HepG2 (cell line): ENCODE results near the gene ROMO1. TPM values are rescaled to one million over a fixed set of nuclear protein-coding genes. Genes with fewer than 3 reads are reported as not detected.

Experiments used
- ARID5B ChIP-seq: IDR thresholded peaks from 2 replicates; pipeline ENCODE4 v1.4.0; 2020; ENCODE audit warnings: mild to moderate bottlenecking, missing genetic modification reagents
- ATM ChIP-seq: fragments of 450-650 bp; IDR thresholded peaks from 2 replicates; pipeline ENCODE4 v1.7.1; 2017; ENCODE audit warnings: mild to moderate bottlenecking, borderline replicate concordance
- CERS6 ChIP-seq: sonication (generic); formaldehyde crosslinking; IDR thresholded peaks from 2 replicates; pipeline ENCODE4 v1.5.0; 2020; ENCODE audit warnings: missing genetic modification reagents
- DPF2 ChIP-seq: sonication (generic); formaldehyde crosslinking; IDR thresholded peaks from 2 replicates; pipeline ENCODE4 v1.4.0; 2020; ENCODE audit warnings: mild to moderate bottlenecking, low read depth, missing genetic modification reagents, borderline replicate concordance
- GRHL1 ChIP-seq: sonication (generic); formaldehyde crosslinking; conservative IDR thresholded peaks from 2 replicates; pipeline ENCODE4 v1.8.0; 2022; ENCODE audit warnings: missing genetic modification reagents
- MAZ ChIP-seq, 2 experiments: sonication (generic) in 1 of 2; formaldehyde crosslinking in 1 of 2; IDR thresholded peaks; 2 replicates each; pipeline versions ENCODE4 v1.5.0 to v1.6.1; 2012 to 2020; ENCODE audit warnings: low read depth in 2 of 2, mild to moderate bottlenecking in 2 of 2, borderline replicate concordance in 1 of 2, improper control_type of control experiment in 1 of 2, low read length in 1 of 2, missing genetic modification reagents in 1 of 2, moderate library complexity in 1 of 2
- MXD3 ChIP-seq: IDR thresholded peaks from 2 replicates; pipeline ENCODE4 v1.6.1; 2016; ENCODE audit warnings: mild to moderate bottlenecking, missing biosample characterization, missing genetic modification reagents
- PATZ1 ChIP-seq: sonication (generic); formaldehyde crosslinking; IDR thresholded peaks from 2 replicates; pipeline ENCODE4 v1.4.0; 2020; ENCODE audit warnings: missing genetic modification reagents
- PHF20 ChIP-seq: sonication (generic); formaldehyde crosslinking; IDR thresholded peaks from 2 replicates; pipeline ENCODE4 v1.5.0; 2020; ENCODE audit warnings: mild to moderate bottlenecking, missing genetic modification reagents
- RORA ChIP-seq: sonication (generic); formaldehyde crosslinking; IDR thresholded peaks from 2 replicates; pipeline ENCODE4 v1.5.0; 2020; ENCODE audit warnings: mild to moderate bottlenecking, missing genetic modification reagents, moderate library complexity
- SOX13 ChIP-seq, 3 experiments: fragments of 450-650 bp in 1 of 3; sonication (generic) in 1 of 3; formaldehyde crosslinking in 1 of 3; IDR thresholded peaks in 2 of 3; conservative IDR thresholded peaks in 1 of 3; 2 replicates each; pipeline versions ENCODE4 v1.5.0 to v1.6.1; 2016 to 2020; ENCODE audit warnings: antibody characterized with exemption in 1 of 3, mild to moderate bottlenecking in 1 of 3, missing compliant biosample characterization in 1 of 3, missing genetic modification reagents in 1 of 3, moderate library complexity in 1 of 3
- THRA ChIP-seq: sonication (generic); formaldehyde crosslinking; IDR thresholded peaks from 2 replicates; pipeline ENCODE4 v1.4.0; 2020; ENCODE audit warnings: missing genetic modification reagents, borderline replicate concordance
- ZFP62 ChIP-seq: sonication (generic); formaldehyde crosslinking; IDR thresholded peaks from 2 replicates; pipeline ENCODE4 v1.4.0; 2020; ENCODE audit warnings: missing genetic modification reagents
- ZIK1 ChIP-seq: sonication (generic); formaldehyde crosslinking; IDR thresholded peaks from 2 replicates; pipeline ENCODE4 v1.5.0; 2020; ENCODE audit warnings: mild to moderate bottlenecking, low read depth, missing genetic modification reagents, borderline replicate concordance
- ZMYM3 ChIP-seq: sonication (generic); formaldehyde crosslinking; IDR thresholded peaks from 2 replicates; pipeline ENCODE4 v1.5.1; 2020; ENCODE audit warnings: mild to moderate bottlenecking, missing genetic modification reagents
- ZNF556 ChIP-seq: sonication (generic); formaldehyde crosslinking; IDR thresholded peaks from 2 replicates; pipeline ENCODE4 v1.4.0; 2020; ENCODE audit warnings: mild to moderate bottlenecking, missing genetic modification reagents, borderline replicate concordance
- polyA plus RNA-seq, 8 experiments: library from polyadenylated mRNA; depleted of rRNA in 3 of 8; stranded (reverse) in 7 of 8; unstranded in 1 of 8; fragments of >200 nt; fragmentation: Illumina TruSeq in 4 of 8; extraction: Trizol in 4 of 8; gene quantifications; 2 replicates each; pipeline versions ENCODE4 v1.2.1 to v1.2.3, GENCODE V29; 2011 to 2016; ENCODE audit warnings: low read depth in 4 of 8, missing spikeins in 1 of 8, mixed read lengths in 1 of 8; ENCODE audit not compliant: insufficient read depth in 1 of 8
- total RNA-seq, 5 experiments: library from RNA; depleted of rRNA; stranded (reverse); fragments of >200 nt; fragmentation: Illumina TruSeq; extraction: Trizol; gene quantifications; 2 replicates each; pipeline ENCODE4 v1.2.3, GENCODE V29; 2016; ENCODE audit warnings: low read depth in 1 of 5

The ROMO1 gene
- total and polyA plus RNA-seq, 2 of the 13 experiments (the other 11 are each of a cell fraction or from before 2014, with no cell fraction given) = 636 to 755 TPM

- TF ChIP-seq MXD3 (no peak), ZMYM3 (CRISPR knock-in tag) (peak; percentile 52), CERS6 (CRISPR knock-in tag) (no peak), GRHL1 (no peak), DPF2 (CRISPR knock-in tag) (no peak), MAZ (IDR thresholded peaks at IDR 0.05; ENCODE audit: borderline replicate concordance, low read depth, low read length) (no peak), MAZ (CRISPR knock-in tag; IDR thresholded peaks at IDR 0.05; ENCODE audit: low read depth) (no peak), ZFP62 (CRISPR knock-in tag) (no peak), ATM (no peak), SOX13 (IDR thresholded peaks at IDR 0.05) (no peak), SOX13 (CRISPR knock-in tag; conservative IDR thresholded peaks at IDR 0.05 in 1 of 2, IDR thresholded peaks at IDR 0.05 in 1 of 2) (peak in 1 of 2 experiments; percentile 56; a peak in 1 of 4 replicates), RORA (CRISPR knock-in tag) (peak; percentile 98), ZIK1 (no peak), PHF20 (0 out of 2 replicates have a peak, but pooled peaks have one; percentile 5), PATZ1 (no peak), ARID5B (CRISPR knock-in tag) (peak; percentile 97), THRA (CRISPR knock-in tag) (peak; percentile 90; the same call in 1 of the 2 replicates), ZNF556 (CRISPR knock-in tag) (peak; percentile 79; the same call in 1 of the 2 replicates)
Observed at GRCh38 chr20:35695245-35695749, 3.9 kb upstream of the ROMO1 start (continued).
